HepG2 (cell line): ENCODE results near the gene WASHC3. TPM values are rescaled to one million over a fixed set of nuclear protein-coding genes. Genes with fewer than 3 reads are reported as not detected.

Experiments used
- ATAC-seq: fragments of 200-7000 bp; cut with Tn5 transposase; 3 replicates; pipeline ENCODE4 v1.9.1; 2020; ENCODE audit warnings: mild to moderate bottlenecking, moderate library complexity
- BruUV-seq: library from RNA; stranded (reverse); fragments of 400-500 nt; replicated peaks from 2 replicates; lab custom pipeline; 2021; lab: Mats Ljungman, UMichigan
- CTCF ChIA-PET: fragments of 300-600 bp; formaldehyde crosslinking; extraction: SDS; loops from one replicate; lab custom pipeline; 2021; ENCODE audit warnings: low total read pairs, inconsistent platforms, low intra/inter-chr PET ratio; lab: Yijun Ruan, JAX
- POLR2A ChIA-PET: fragments of 350-600 bp; sonication (Branson Sonifier 250); formaldehyde crosslinking; loops from one replicate; lab custom pipeline; 2020; ENCODE audit warnings: antibody characterized with exemption, inconsistent platforms; lab: Yijun Ruan, JAX
- DNase-seq: peaks from one replicate; pipeline ENCODE4 v3.0.0-alpha.2; 2015; ENCODE audit warnings: low spot score
- FAIRE-seq: peaks from 3 replicates; lab custom pipeline; 2011; peaks lifted over from hg19 to GRCh38; lab: Jason Lieb, UNC
- H2AFZ ChIP-seq: one replicate; pipeline ENCODE4 v1.6.1; 2011; ENCODE audit warnings: low read length, inconsistent platforms
- H3K27ac ChIP-seq: fragments of 300-600 bp; 3 replicates; pipeline ENCODE4 v1.8.0; 2011; ENCODE audit warnings: mixed run types, mild to moderate bottlenecking, mixed read lengths, low read length, inconsistent platforms; ENCODE audit not compliant: insufficient read depth; ENCODE audit errors: extremely low read length
- H3K27me3 ChIP-seq, 2 experiments: fragments of 200-600 bp in 1 of 2; 2 replicates in 1 of 2; 3 replicates in 1 of 2; pipeline versions ENCODE4 v1.6.0 to v1.8.0; 2011; ENCODE audit warnings: low read length in 2 of 2, mild to moderate bottlenecking in 2 of 2, moderate library complexity in 2 of 2, inconsistent platforms in 1 of 2; ENCODE audit not compliant: insufficient read depth in 2 of 2, control insufficient read depth in 1 of 2
- H3K36me3 ChIP-seq, 2 experiments: fragments of 200-600 bp in 1 of 2; replicated peaks in 1 of 2; 2 replicates in 1 of 2; 3 replicates in 1 of 2; pipeline versions ENCODE4 v1.5.1 to v1.8.0; 2011; ENCODE audit warnings: low read length in 2 of 2, inconsistent platforms in 1 of 2; ENCODE audit not compliant: insufficient read depth in 2 of 2, control insufficient read depth in 1 of 2
- H3K4me1 ChIP-seq: 2 replicates; pipeline ENCODE4 v1.5.1; 2012; ENCODE audit warnings: low read length, inconsistent platforms; ENCODE audit not compliant: insufficient read depth
- H3K4me2 ChIP-seq: 2 replicates; pipeline ENCODE4 v1.6.0; 2011; ENCODE audit warnings: low read depth, low read length, inconsistent platforms
- H3K4me3 ChIP-seq, 3 experiments: fragments of 200-600 bp in 1 of 3; sonication (generic), shearing (Covaris generic) in 1 of 3; replicated peaks in 1 of 3; 2 replicates each; pipeline ENCODE4 v1.5.1; 2011 to 2016; ENCODE audit warnings: low read length in 3 of 3, inconsistent platforms in 2 of 3, low read depth in 2 of 3, mild to moderate bottlenecking in 2 of 3, control low read depth in 1 of 3, mixed read lengths in 1 of 3; ENCODE audit not compliant: insufficient read depth in 1 of 3
- H3K79me2 ChIP-seq: one replicate; pipeline ENCODE4 v1.6.1; 2011; ENCODE audit warnings: low read length, inconsistent platforms; ENCODE audit not compliant: insufficient read depth
- H3K9ac ChIP-seq: 2 replicates; pipeline ENCODE4 v1.6.0; 2011; ENCODE audit warnings: mild to moderate bottlenecking, low read depth, low read length, inconsistent platforms; ENCODE audit not compliant: insufficient read depth
- H3K9me3 ChIP-seq: 2 replicates; pipeline ENCODE4 v1.5.1; 2012; ENCODE audit warnings: mild to moderate bottlenecking, low read length
- H4K20me1 ChIP-seq: 2 replicates; pipeline ENCODE4 v1.6.0; 2011; ENCODE audit warnings: inconsistent platforms, mild to moderate bottlenecking, low read length, moderate library complexity; ENCODE audit not compliant: insufficient read depth
- MAFK ChIP-seq, 2 experiments: IDR thresholded peaks in 1 of 2; conservative IDR thresholded peaks in 1 of 2; 2 replicates each; pipeline ENCODE4 v1.6.1; 2011; ENCODE audit warnings: improper control_type of control experiment in 2 of 2, low read length in 2 of 2
- MED8 ChIP-seq: sonication (generic); formaldehyde crosslinking; IDR thresholded peaks from 2 replicates; pipeline ENCODE4 v1.8.1; 2023; ENCODE audit warnings: mild to moderate bottlenecking, missing genetic modification reagents; ENCODE audit not compliant: insufficient replicate concordance
- NFYB ChIP-seq: sonication (generic); formaldehyde crosslinking; IDR thresholded peaks from 2 replicates; pipeline ENCODE4 v1.4.0; 2020; ENCODE audit warnings: missing genetic modification reagents
- SMC3 ChIP-seq: IDR thresholded peaks from 2 replicates; pipeline ENCODE4 v1.6.1; 2011; ENCODE audit warnings: low read length, improper control_type of control experiment
- ZNF12 ChIP-seq: sonication (generic); formaldehyde crosslinking; IDR thresholded peaks from 2 replicates; pipeline ENCODE4 v1.5.0; 2020; ENCODE audit warnings: missing genetic modification reagents
- ZNF121 ChIP-seq: sonication (generic); formaldehyde crosslinking; IDR thresholded peaks from 2 replicates; pipeline ENCODE4 v1.5.0; 2020; ENCODE audit warnings: mild to moderate bottlenecking, missing genetic modification reagents
- ZNF670 ChIP-seq: sonication (generic); formaldehyde crosslinking; IDR thresholded peaks from 2 replicates; pipeline ENCODE4 v1.8.0; 2022; ENCODE audit warnings: mild to moderate bottlenecking, missing genetic modification reagents, borderline replicate concordance
- ZNF724P ChIP-seq: sonication (generic); formaldehyde crosslinking; IDR thresholded peaks from 2 replicates; pipeline ENCODE4 v1.8.0; 2022; ENCODE audit warnings: missing genetic modification reagents, borderline replicate concordance
- ZNF777 ChIP-seq: sonication (generic); formaldehyde crosslinking; IDR thresholded peaks from 2 replicates; pipeline ENCODE4 v1.4.0; 2020; ENCODE audit warnings: missing genetic modification reagents
- WGBS: methylation state at CpG from one replicate; pipeline ENCODE4 v1.1.6; 2017; ENCODE audit warnings: low lambda C conversion rate; 5-methylcytosine and 5-hydroxymethylcytosine counted together
- in situ Hi-C: cut with HindIII; loops from 2 replicates; pipeline ENCODE4 v1.10.0; 2017; ENCODE audit warnings: low pct_unique_long_range_greater_than_20kb; ENCODE audit not compliant: extremely low pct_ligation_motif_present
- intact Hi-C: fragments of 100-400 bp; cut with micrococcal nuclease; formaldehyde crosslinking; loops from one replicate; pipeline ENCODE4 v1.10.0; 2022; ENCODE audit not compliant: unreplicated experiment
- polyA plus RNA-seq, 8 experiments: library from polyadenylated mRNA; depleted of rRNA in 3 of 8; stranded (reverse) in 7 of 8; unstranded in 1 of 8; fragments of >200 nt; fragmentation: Illumina TruSeq in 4 of 8; extraction: Trizol in 4 of 8; gene quantifications; 2 replicates each; pipeline versions ENCODE4 v1.2.1 to v1.2.3, GENCODE V29; 2011 to 2016; ENCODE audit warnings: low read depth in 4 of 8, missing spikeins in 1 of 8, mixed read lengths in 1 of 8; ENCODE audit not compliant: insufficient read depth in 1 of 8
- total RNA-seq, 5 experiments: library from RNA; depleted of rRNA; stranded (reverse); fragments of >200 nt; fragmentation: Illumina TruSeq; extraction: Trizol; gene quantifications; 2 replicates each; pipeline ENCODE4 v1.2.3, GENCODE V29; 2016; ENCODE audit warnings: low read depth in 1 of 5
- TF ChIP-seq, protein P1 (sequence below): sonication (generic); formaldehyde crosslinking; conservative IDR thresholded peaks from 2 replicates; pipeline ENCODE4 v1.5.0; 2020; ENCODE audit warnings: missing genetic modification reagents
- TF ChIP-seq, protein P2 (sequence below): sonication (generic); formaldehyde crosslinking; IDR thresholded peaks from 2 replicates; pipeline ENCODE4 v1.9.0; 2022; ENCODE audit warnings: low read depth, missing genetic modification reagents
- TF ChIP-seq, protein P3 (sequence below): sonication (generic); formaldehyde crosslinking; IDR thresholded peaks from 2 replicates; pipeline ENCODE4 v1.5.0; 2020; ENCODE audit warnings: missing genetic modification reagents
- TF ChIP-seq, protein P4 (sequence below): sonication (generic); formaldehyde crosslinking; IDR thresholded peaks from 2 replicates; pipeline ENCODE4 v1.4.0; 2020; ENCODE audit warnings: missing genetic modification reagents

WASHC3 gene
- total and polyA plus RNA-seq, 2 of the 13 experiments (the other 11 are each of a cell fraction or from before 2014, with no cell fraction given) = 32.7 to 47.3 TPM

DNA sequence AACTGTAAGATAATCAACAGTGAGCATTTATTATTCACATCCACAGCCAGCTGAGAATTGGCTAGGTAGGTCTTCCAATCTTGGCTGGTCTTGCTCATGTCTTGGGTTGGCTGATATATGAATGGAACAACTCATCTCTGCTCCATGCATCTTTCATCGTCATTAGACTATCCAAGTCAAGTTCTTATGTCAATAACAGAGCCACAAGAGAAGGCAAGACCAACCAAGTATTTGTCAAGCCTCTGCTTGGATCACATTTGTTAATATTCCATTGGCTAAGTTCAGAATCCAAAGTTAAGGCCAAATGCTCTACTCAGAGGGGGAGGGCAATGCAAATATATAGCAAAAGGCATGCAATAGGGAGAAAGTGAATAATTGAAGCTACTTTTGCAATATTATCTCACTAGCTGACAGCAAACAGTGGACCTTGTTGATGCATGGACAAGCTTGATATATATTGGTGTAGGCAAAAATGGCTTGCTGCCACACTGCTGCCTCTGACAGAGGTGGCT lies 53.1 kb downstream of the WASHC3 start (continued):
- TF ChIP-seq ZNF670 = no peak
- TF ChIP-seq, protein P1, sequence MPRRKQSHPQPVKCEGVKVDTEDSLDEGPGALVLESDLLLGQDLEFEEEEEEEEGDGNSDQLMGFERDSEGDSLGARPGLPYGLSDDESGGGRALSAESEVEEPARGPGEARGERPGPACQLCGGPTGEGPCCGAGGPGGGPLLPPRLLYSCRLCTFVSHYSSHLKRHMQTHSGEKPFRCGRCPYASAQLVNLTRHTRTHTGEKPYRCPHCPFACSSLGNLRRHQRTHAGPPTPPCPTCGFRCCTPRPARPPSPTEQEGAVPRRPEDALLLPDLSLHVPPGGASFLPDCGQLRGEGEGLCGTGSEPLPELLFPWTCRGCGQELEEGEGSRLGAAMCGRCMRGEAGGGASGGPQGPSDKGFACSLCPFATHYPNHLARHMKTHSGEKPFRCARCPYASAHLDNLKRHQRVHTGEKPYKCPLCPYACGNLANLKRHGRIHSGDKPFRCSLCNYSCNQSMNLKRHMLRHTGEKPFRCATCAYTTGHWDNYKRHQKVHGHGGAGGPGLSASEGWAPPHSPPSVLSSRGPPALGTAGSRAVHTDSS (CRISPR knock-in tag) = no peak
- TF ChIP-seq, protein P2, sequence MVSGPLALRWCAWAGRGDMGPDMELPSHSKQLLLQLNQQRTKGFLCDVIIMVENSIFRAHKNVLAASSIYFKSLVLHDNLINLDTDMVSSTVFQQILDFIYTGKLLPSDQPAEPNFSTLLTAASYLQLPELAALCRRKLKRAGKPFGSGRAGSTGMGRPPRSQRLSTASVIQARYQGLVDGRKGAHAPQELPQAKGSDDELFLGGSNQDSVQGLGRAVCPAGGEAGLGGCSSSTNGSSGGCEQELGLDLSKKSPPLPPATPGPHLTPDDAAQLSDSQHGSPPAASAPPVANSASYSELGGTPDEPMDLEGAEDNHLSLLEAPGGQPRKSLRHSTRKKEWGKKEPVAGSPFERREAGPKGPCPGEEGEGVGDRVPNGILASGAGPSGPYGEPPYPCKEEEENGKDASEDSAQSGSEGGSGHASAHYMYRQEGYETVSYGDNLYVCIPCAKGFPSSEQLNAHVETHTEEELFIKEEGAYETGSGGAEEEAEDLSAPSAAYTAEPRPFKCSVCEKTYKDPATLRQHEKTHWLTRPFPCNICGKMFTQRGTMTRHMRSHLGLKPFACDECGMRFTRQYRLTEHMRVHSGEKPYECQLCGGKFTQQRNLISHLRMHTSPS (CRISPR knock-in tag) = no peak
- TF ChIP-seq, protein P3, sequence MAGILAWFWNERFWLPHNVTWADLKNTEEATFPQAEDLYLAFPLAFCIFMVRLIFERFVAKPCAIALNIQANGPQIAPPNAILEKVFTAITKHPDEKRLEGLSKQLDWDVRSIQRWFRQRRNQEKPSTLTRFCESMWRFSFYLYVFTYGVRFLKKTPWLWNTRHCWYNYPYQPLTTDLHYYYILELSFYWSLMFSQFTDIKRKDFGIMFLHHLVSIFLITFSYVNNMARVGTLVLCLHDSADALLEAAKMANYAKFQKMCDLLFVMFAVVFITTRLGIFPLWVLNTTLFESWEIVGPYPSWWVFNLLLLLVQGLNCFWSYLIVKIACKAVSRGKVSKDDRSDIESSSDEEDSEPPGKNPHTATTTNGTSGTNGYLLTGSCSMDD (CRISPR knock-in tag) = no peak
- TF ChIP-seq ZNF777 (CRISPR knock-in tag) = no peak

DNA sequence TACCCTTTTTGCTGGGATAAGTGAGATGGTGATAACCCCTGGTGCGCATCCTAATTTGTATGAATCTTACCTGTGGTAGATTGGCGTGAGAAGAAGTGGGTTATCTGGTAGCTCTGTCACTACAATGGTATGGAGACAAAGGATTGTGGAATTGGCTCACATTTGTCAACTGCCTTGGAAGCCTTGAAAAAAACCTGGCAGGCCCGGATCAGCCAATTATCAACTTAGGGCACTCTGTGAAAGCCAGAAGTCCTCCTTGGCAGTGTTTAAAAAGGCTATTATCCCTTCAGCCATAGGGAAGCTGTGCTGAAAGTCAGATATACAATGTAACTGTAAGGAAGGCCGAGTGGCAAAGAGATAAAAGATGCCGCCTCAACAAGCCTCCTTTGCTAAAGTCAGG lies 56.5 kb downstream of the WASHC3 start:
- Histone ChIP-seq H4K20me1 (no peaks in the 10 kb centered on the region), H2AFZ (no peak overlapping the region), H3K27ac (no peak overlapping the region), H3K27me3 (no peaks in the 10 kb centered on the region), H3K79me2 (no peaks in the 10 kb centered on the region), H3K9ac (no peak overlapping the region), H3K4me3 (no peak overlapping the region), H3K4me1 (no peaks in the 10 kb centered on the region), H3K4me2 (no peak overlapping the region), H3K9me3 (no peaks in the 10 kb centered on the region), H3K36me3 (no peaks in the 10 kb centered on the region)
- in situ Hi-C loops (no loop called here), intact Hi-C loops (no loop called here)
- DNase-seq (no peak), FAIRE-seq (no peak), ATAC-seq (no peak)
- ChIA-PET CTCF (no interaction called here), POLR2A (no interaction called here)
- no TSS peak for BruUV-seq
- WGBS = 47% methylated on average over 5 of the region's 5 CpGs
- TF ChIP-seq ZNF121 (CRISPR knock-in tag) (no peak), ZNF12 (CRISPR knock-in tag) (no peak), SMC3 (no peak), ZNF724P (CRISPR knock-in tag) (no peak), MED8 (CRISPR knock-in tag) (no peak), MAFK (conservative IDR thresholded peaks at IDR 0.05 in 1 of 2, IDR thresholded peaks at IDR 0.05 in 1 of 2; ENCODE audit: low read length in 2 of 2) (no peak), NFYB (no peak)
- TF ChIP-seq, protein P4, sequence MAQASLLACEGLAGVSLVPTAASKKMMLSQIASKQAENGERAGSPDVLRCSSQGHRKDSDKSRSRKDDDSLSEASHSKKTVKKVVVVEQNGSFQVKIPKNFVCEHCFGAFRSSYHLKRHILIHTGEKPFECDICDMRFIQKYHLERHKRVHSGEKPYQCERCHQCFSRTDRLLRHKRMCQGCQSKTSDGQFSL = no peak
